GM18517 (cell line): Measurements from ENCODE around the gene DACT1.

Experiments
- ATAC-seq: cut with Tn5 transposase; IDR thresholded peaks from one replicate; pipeline ENCODE4 v1.9.1; 2021; ENCODE audit warnings: mild to moderate bottlenecking, moderate library complexity; ENCODE audit not compliant: unreplicated experiment

The DACT1 gene

GRCh38 chr14:58634406-58635090, 3.2 kb upstream of the DACT1 start:
- ATAC-seq, result no peak

GRCh38 chr14:58635091-58635830, 2.5 kb upstream of the DACT1 start:
- ATAC-seq, result peak; percentile 49

- ATAC-seq, result no peak
These were observed 1.6 kb upstream of the DACT1 start for GRCh38 chr14:58636129-58636528.

- ATAC-seq, result no peak
These were observed 747 bp upstream of the DACT1 start for GRCh38 chr14:58637040-58637390.

- ATAC-seq, result peak; percentile 33
These were observed 752 bp downstream of the DACT1 start for GRCh38 chr14:58638231-58639197.

- no peak for ATAC-seq
These were observed 1.4 kb downstream of the DACT1 start for GRCh38 chr14:58639198-58639565.

GRCh38 chr14:58639842-58640484, 2.2 kb downstream of the DACT1 start:
- ATAC-seq, result no peak

- ATAC-seq, result no peak
These were observed 3.2 kb downstream of the DACT1 start for GRCh38 chr14:58640959-58641358.

GRCh38 chr14:58641509-58641908, 3.7 kb downstream of the DACT1 start:
- ATAC-seq, result no peak

- ATAC-seq, result no peak
These were observed 5.6 kb downstream of the DACT1 start for GRCh38 chr14:58643366-58643765.

GRCh38 chr14:58645641-58646040, 7.9 kb downstream of the DACT1 start:
- no peak for ATAC-seq

- ATAC-seq, result no peak
These were observed 8.7 kb downstream of the DACT1 start for GRCh38 chr14:58646479-58646878.

GRCh38 chr14:58647777-58648176, 10.0 kb downstream of the DACT1 start:
- ATAC-seq, result no peak

GRCh38 chr14:58650857-58651256, 13.1 kb downstream of the DACT1 start:
- ATAC-seq, result no peak

GRCh38 chr14:58656671-58657411, 19.1 kb downstream of the DACT1 start:
- no peak for ATAC-seq

- ATAC-seq, result no peak
These were observed 21.3 kb downstream of the DACT1 start for GRCh38 chr14:58659061-58659460.

GRCh38 chr14:58659846-58660245, 22.1 kb downstream of the DACT1 start:
- ATAC-seq, result no peak

GRCh38 chr14:58660407-58660806, 22.6 kb downstream of the DACT1 start:
- no peak for ATAC-seq

GRCh38 chr14:58662018-58662417, 24.3 kb downstream of the DACT1 start:
- no peak for ATAC-seq

GRCh38 chr14:58662759-58663158, 25.0 kb downstream of the DACT1 start:
- ATAC-seq, result no peak
